GM13977 (cell line): ENCODE measurements around the gene EXTL1.

Source experiments
- DNase-seq: peaks from one replicate; pipeline ENCODE4 v3.0.0; 2012; ENCODE audit warnings: low spot score
- CTCF ChIP-seq: IDR thresholded peaks from 2 replicates; pipeline ENCODE4 v1.5.1; 2012; ENCODE audit warnings: mild to moderate bottlenecking, control low read depth; ENCODE audit not compliant: insufficient read depth; ENCODE audit errors: extremely low read depth, missing control alignments
- in situ Hi-C: fragments of 300-500 bp; cut with MboI; formaldehyde crosslinking; loops from one replicate; pipeline ENCODE4 v1.12.0; 2022; ENCODE audit warnings: low sequenced_read_pairs, low pct_unique_long_range_greater_than_20kb, mixed read lengths, inconsistent platforms; ENCODE audit not compliant: unreplicated experiment

The EXTL1 gene

GRCh38 chr1:26066857-26067256 lies 45.3 kb downstream of the EXTL1 start:
- no peak for DNase-seq
- in situ Hi-C loops = no loop called here
- TF ChIP-seq CTCF = no peak

GRCh38 chr1:26067432-26067911 lies 45.9 kb downstream of the EXTL1 start, which contains the start of gene TRIM63:
Gene TRIM63 (minus strand): TSS chr1:26067630. CDS start chr1:26067494, 136 bp downstream.
- in situ Hi-C loops = no loop called here
- no peak for DNase-seq
- TF ChIP-seq CTCF = no peak

- TF ChIP-seq CTCF = no peak
- no peak for DNase-seq
- in situ Hi-C loops = no loop called here
These were observed 48.3 kb downstream of the EXTL1 start for GRCh38 chr1:26069941-26070295.

- in situ Hi-C loops = no loop called here
- no peak for TF ChIP-seq CTCF
- no peak for DNase-seq
These were observed 48.9 kb downstream of the EXTL1 start for GRCh38 chr1:26070296-26070962.

- DNase-seq = no peak
- TF ChIP-seq CTCF = no peak
- in situ Hi-C loops = no loop called here
These were observed 49.4 kb downstream of the EXTL1 start for GRCh38 chr1:26070963-26071342.

- no peak for DNase-seq
- in situ Hi-C loops = no loop called here
- TF ChIP-seq CTCF = no peak
These were observed 50.7 kb downstream of the EXTL1 start for GRCh38 chr1:26072305-26072704.
